Left renal pelvis (tissue), 4 donors: ENCODE data around the gene TMEM218. TPM values are rescaled to one million over a fixed set of nuclear protein-coding genes. Genes with fewer than 3 reads are reported as not detected.
"Not testable (repeated sequence)": the region's sequence is repeated elsewhere in the genome, so short reads cannot be mapped to it uniquely, and the experiment has no call there.

ENCODE experiments used
- DNase-seq, 4 donors: peaks; one replicate each; pipeline ENCODE4 v3.0.0-alpha.2; 2013; ENCODE audit warnings: low read depth in 4 of 4, low spot score in 3 of 4
- polyA plus RNA-seq, 4 donors: library from polyadenylated mRNA; unstranded; fragments of 120-200 nt; gene quantifications; one replicate each; pipeline ENCODE4 v1.2.1, GENCODE V29; 2013; ENCODE audit not compliant: insufficient read length in 4 of 4

TMEM218 gene
- polyA plus RNA-seq, 4 donors = 41.6 to 54.8 (median 49.9) TPM

GRCh38 chr11:125091247-125091876 lies 20.1 kb downstream of the TMEM218 start:
- DNase-seq = peak; percentile 46 to 70 (median 63)

- DNase-seq = no peak
Observed at GRCh38 chr11:125090816-125091215, 20.6 kb downstream of the TMEM218 start.

GRCh38 chr11:125090151-125090550 lies 21.3 kb downstream of the TMEM218 start:
- not testable (repeated sequence) for DNase-seq

- not testable (repeated sequence) for DNase-seq
Observed at GRCh38 chr11:125089481-125089880, 21.9 kb downstream of the TMEM218 start.

- DNase-seq = no peak
Observed at GRCh38 chr11:125088576-125089455, 22.6 kb downstream of the TMEM218 start.

GRCh38 chr11:125088123-125088522 lies 23.3 kb downstream of the TMEM218 start:
- DNase-seq = no peak

- no peak for DNase-seq
Observed at GRCh38 chr11:125086633-125087296, 24.7 kb downstream of the TMEM218 start.

GRCh38 chr11:125085301-125086081 lies 25.9 kb downstream of the TMEM218 start:
- DNase-seq = no peak

GRCh38 chr11:125084761-125085231 lies 26.6 kb downstream of the TMEM218 start:
- DNase-seq = no peak

GRCh38 chr11:125084057-125084416 lies 27.4 kb downstream of the TMEM218 start:
- no peak for DNase-seq

GRCh38 chr11:125083312-125084056 lies 27.9 kb downstream of the TMEM218 start:
- no peak for DNase-seq

GRCh38 chr11:125082611-125083311 lies 28.7 kb downstream of the TMEM218 start:
- no peak for DNase-seq

- DNase-seq = no peak
Observed at GRCh38 chr11:125082040-125082439, 29.4 kb downstream of the TMEM218 start.

- no peak for DNase-seq
Observed at GRCh38 chr11:125081098-125081798, 30.2 kb downstream of the TMEM218 start.

GRCh38 chr11:125080531-125080911 lies 30.9 kb downstream of the TMEM218 start:
- no peak for DNase-seq

- DNase-seq = no peak
Observed at GRCh38 chr11:125079878-125080530, 31.4 kb downstream of the TMEM218 start.

- DNase-seq = no peak
Observed at GRCh38 chr11:125079151-125079877, 32.1 kb downstream of the TMEM218 start.
